GM19043 (cell line): Measurements from ENCODE around the gene LGI1.

Experiments used
- ATAC-seq: cut with Tn5 transposase; IDR thresholded peaks from one replicate; pipeline ENCODE4 v1.9.1; 2021; ENCODE audit warnings: low read depth; ENCODE audit not compliant: unreplicated experiment

LGI1 gene

GRCh38 chr10:93754761-93755160 lies 3.0 kb upstream of the LGI1 start:
- ATAC-seq = no peak

- ATAC-seq = no peak
These were observed 2.2 kb upstream of the LGI1 start for GRCh38 chr10:93755443-93756116.

DNA sequence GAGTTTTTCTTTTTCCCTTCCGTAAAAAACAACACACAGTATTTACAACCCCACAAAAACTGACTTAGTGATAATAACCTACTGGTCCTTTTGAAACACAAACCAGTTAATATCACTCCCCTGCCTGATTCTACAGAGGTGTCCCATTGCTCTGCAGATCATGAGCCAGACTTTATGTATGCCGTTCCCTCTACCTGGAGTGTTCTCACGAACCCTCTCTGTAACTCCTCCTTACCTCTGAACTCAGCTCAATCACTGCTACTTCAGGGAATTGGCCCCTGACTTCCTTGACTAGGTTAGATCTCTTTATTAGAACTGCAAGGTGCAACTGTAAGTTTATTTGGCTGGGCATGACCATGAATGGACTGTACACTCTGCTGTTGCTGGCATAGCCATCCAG lies 1.6 kb upstream of the LGI1 start:
- no peak for ATAC-seq

- no peak for ATAC-seq
These were observed 600 bp upstream of the LGI1 start for GRCh38 chr10:93757136-93757535.

- no peak for ATAC-seq
These were observed 761 bp downstream of the LGI1 start for GRCh38 chr10:93758508-93758885.

DNA sequence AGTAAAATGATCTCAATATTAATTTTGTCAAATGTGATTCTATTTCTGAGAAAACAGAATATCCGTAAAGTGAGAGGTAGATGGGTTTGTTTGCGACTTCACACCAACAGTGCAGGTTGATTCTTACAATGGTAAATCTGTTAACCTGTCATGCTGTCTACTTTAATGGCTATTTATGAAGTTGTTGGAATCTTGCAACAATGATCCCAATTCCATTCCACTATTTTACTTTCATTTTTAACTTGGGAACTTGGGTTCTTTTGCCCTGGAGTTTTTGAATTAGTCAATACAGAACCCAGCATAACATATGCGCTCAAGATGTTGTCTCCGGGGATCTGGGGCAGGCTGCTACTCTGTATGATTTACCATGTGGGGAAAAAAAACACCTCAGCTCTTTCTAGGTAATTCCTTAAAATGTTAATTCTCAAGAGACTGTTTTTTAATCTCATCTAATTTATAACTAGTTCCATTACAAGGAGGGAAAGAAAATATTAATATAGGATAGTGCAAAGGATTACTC lies 1.2 kb downstream of the LGI1 start:
- no peak for ATAC-seq

DNA sequence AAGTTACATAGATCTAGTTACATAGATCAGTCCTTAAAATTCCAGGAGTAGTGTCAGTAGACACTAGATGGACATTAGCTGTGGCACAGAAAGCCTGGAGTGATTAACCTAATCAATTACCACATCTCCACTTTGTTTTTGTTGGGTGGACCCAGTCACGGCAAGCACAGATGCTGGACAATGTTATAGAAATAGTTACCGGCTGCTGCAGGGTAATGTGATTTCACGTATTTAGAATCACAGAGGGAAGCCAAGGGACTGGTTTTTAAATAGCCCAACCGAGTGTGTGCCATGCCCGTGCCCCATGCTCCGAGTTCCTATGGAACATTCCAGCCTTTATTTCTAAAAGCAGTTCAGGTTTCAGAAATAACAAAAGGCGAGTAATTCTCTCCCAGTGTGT lies 2.8 kb downstream of the LGI1 start:
- no peak for ATAC-seq

GRCh38 chr10:93762979-93763391 lies 5.2 kb downstream of the LGI1 start:
- no peak for ATAC-seq

GRCh38 chr10:93766918-93767317 lies 9.2 kb downstream of the LGI1 start:
- ATAC-seq = no peak

GRCh38 chr10:93767724-93768399 lies 10.1 kb downstream of the LGI1 start:
- no peak for ATAC-seq

DNA sequence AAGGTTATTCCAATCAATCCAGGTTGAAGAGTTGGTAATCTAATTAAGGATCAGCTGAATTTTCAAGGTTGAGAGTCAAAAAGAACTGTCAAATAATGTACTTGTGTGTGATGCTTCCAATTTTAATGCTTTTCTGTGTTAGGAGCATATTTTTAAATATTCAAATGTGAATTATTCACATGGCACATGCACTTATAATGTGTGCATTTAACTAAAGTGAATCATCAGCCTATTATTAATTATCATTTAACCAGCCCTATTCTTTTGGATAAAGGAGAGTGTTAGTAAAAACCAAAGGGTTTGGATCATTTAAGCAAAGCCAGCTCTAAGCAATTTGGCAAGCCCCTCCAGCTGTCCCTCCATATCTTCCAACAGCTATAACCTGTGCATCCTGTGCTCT lies 11.2 kb downstream of the LGI1 start:
- no peak for ATAC-seq

- ATAC-seq = no peak
These were observed 13.6 kb downstream of the LGI1 start for GRCh38 chr10:93771354-93771753.

DNA sequence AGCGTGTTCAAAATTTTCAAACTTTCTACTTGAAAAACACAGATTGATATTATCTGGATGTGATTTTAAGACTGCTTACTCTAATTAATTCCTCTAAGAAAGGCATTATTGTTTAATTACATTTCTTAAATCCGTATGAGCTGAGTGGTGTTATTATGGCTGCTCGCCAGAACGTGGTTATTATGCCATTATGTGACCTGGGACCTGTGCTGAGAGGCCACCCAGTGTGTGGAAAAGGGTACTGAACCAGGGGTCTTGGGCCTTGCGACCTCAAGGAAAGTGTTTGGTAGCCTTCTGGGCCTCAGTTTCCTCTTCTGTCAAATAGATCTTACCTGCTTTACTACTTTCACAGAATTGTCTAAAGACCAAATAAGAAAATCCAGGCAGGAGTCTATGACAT lies 15.4 kb downstream of the LGI1 start:
- ATAC-seq = no peak

- no peak for ATAC-seq
These were observed 16.0 kb downstream of the LGI1 start for GRCh38 chr10:93773705-93774104.

DNA sequence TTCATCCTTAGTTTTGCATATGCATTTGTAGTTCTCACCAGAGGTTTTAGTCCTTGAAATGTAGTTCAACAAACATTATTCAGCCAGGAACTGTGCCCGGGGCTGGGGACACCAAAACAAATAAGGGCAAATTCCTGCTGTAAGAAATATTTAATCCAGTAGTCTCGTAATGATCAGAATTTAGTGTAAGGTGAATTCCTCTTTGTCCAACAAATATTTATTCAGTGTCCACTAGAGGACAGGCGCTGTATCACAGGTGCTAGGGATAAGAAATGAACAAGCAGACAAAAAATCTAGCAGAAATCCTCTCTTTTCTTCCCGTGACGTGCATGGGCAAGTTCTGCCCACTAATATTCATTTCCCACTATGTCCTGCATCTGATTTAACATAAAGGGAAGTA lies 17.6 kb downstream of the LGI1 start:
- ATAC-seq = no peak

DNA sequence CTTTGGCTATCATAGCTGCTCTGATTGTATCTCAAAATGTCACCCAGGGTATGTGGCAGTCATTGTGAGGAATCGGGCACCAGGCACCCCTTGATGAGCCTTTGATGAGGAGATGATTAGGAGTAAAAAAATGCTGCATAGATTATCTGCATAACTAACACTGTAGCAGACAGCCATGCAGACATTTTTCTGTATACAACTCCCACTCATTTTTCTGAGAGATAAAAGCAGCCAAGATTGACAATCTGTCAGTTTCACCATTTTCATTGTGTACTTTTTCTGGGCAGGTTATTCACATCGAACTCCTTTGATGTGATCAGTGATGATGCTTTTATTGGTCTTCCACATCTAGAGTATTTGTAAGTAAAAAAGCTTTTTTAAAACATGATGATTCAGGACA lies 19.4 kb downstream of the LGI1 start:
- no peak for ATAC-seq

DNA sequence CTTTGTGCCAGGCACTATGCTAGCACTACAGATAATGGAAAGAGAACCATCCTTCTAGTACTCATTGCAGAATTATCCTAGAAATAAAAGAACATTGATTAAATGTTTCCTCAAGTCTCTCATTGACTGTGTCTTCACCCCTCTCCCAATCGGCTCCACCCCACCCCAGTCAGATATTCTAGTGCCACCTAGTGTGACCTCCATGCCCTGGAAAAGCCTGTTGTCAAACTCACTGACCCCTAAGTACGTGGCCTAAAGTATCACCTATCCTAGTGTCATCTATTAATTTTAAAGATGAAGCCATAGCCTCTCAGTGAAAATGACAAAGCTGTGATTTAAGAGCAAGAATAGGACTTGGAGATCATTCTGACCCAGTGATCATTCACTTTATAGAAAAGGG lies 26.3 kb downstream of the LGI1 start:
- no peak for ATAC-seq

GRCh38 chr10:93788413-93789208 lies 30.9 kb downstream of the LGI1 start:
- ATAC-seq = no peak

DNA sequence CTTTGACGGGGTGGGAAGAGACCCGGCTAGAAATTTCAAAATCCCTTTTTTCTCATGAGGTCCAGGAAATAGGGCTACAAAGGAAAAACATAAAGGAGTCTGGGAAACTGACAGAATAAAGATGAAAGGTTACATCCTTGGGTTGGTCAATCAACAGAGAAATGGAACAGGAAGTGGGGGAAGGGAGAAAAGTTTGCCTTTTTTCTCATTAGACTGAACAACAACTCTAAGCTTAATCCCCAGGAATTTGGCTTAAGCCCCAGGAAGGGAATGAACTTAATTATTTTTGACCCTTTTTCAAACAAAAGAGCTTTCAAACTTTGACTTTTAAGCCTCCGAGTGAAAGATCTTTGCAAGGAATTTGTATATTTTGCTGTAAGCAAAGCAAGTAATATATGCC lies 32.7 kb downstream of the LGI1 start:
- no peak for ATAC-seq

GRCh38 chr10:93796167-93796566 lies 38.4 kb downstream of the LGI1 start:
- ATAC-seq = no peak

GRCh38 chr10:93797825-93798224 lies 40.1 kb downstream of the LGI1 start:
- no peak for ATAC-seq
